Ishikawa (cell line): Measurements from ENCODE around the gene WDHD1.

ENCODE experiments used
- CEBPB ChIP-seq: IDR thresholded peaks from 2 replicates; pipeline ENCODE4 v1.6.1; 2012
- EGR1 ChIP-seq: IDR thresholded peaks from 2 replicates; pipeline ENCODE4 v1.6.1; 2012
- EP300 ChIP-seq: IDR thresholded peaks from 2 replicates; pipeline ENCODE4 v1.6.1; 2012; ENCODE audit warnings: borderline replicate concordance
- FOXM1 ChIP-seq: IDR thresholded peaks from 2 replicates; pipeline ENCODE4 v1.6.1; 2012; ENCODE audit warnings: low read depth, borderline replicate concordance
- MAX ChIP-seq: IDR thresholded peaks from 2 replicates; pipeline ENCODE4 v1.6.1; 2012
- NFIC ChIP-seq: IDR thresholded peaks from 2 replicates; pipeline ENCODE4 v1.6.1; 2012
- REST ChIP-seq: IDR thresholded peaks from 2 replicates; pipeline ENCODE4 v1.6.1; 2012; ENCODE audit warnings: low read depth, mild to moderate bottlenecking
- TAF1 ChIP-seq: IDR thresholded peaks from 2 replicates; pipeline ENCODE4 v1.6.1; 2012; ENCODE audit warnings: low read depth, mild to moderate bottlenecking
- TEAD4 ChIP-seq: IDR thresholded peaks from 2 replicates; pipeline ENCODE4 v1.6.1; 2012
- USF1 ChIP-seq: IDR thresholded peaks from 2 replicates; pipeline ENCODE4 v1.6.1; 2012
- YY1 ChIP-seq: IDR thresholded peaks from 2 replicates; pipeline ENCODE4 v1.6.1; 2012; ENCODE audit warnings: low read depth
- ZBTB7A ChIP-seq: IDR thresholded peaks from 2 replicates; pipeline ENCODE4 v1.6.1; 2012; ENCODE audit warnings: low read depth

GRCh38 chr14:54975856-54976255 lies 51.0 kb downstream of the WDHD1 start:
- no peak for TF ChIP-seq MAX
- no peak for TF ChIP-seq EGR1
- TF ChIP-seq YY1, result no peak
- no peak for TF ChIP-seq ZBTB7A
- TF ChIP-seq NFIC, result no peak
- TF ChIP-seq USF1, result no peak
- no peak for TF ChIP-seq REST
- TF ChIP-seq FOXM1, result no peak
- no peak for TF ChIP-seq EP300
- TF ChIP-seq TAF1, result no peak
- no peak for TF ChIP-seq TEAD4
- TF ChIP-seq CEBPB, result no peak
